Esophagus muscularis mucosa (tissue), 4 donors: ENCODE results near the gene CFAP221. TPM values are rescaled to one million over a fixed set of nuclear protein-coding genes. Genes with fewer than 3 reads are reported as not detected.

ENCODE experiments used
- DNase-seq: peaks from one replicate; pipeline ENCODE4 v3.0.0-alpha.2; 2017; ENCODE audit errors: extremely low spot score
- H3K27ac ChIP-seq, 4 donors: fragments of 200-600 bp; sonication (generic); replicated peaks in 1 of 4; 1 replicate in 3 of 4; 2 replicates in 1 of 4; pipeline ENCODE4 v1.5.1; 2016 to 2019; ENCODE audit warnings: mild to moderate bottlenecking in 1 of 4
- H3K27me3 ChIP-seq, 4 donors: fragments of 200-600 bp; sonication (generic); one replicate each; pipeline versions ENCODE4 v1.5.1 to v1.6.0; 2016 to 2019
- H3K36me3 ChIP-seq, 4 donors: fragments of 200-600 bp; sonication (generic); one replicate each; pipeline ENCODE4 v1.5.1; 2016 to 2019
- H3K4me1 ChIP-seq, 4 donors: fragments of 200-600 bp; sonication (generic); one replicate each; pipeline ENCODE4 v1.5.1; 2016 to 2019
- H3K4me3 ChIP-seq, 4 donors: fragments of 200-600 bp; sonication (generic); 1 replicate in 2 of 4; 2 replicates in 2 of 4; pipeline ENCODE4 v1.5.1; 2016 to 2019; ENCODE audit warnings: mild to moderate bottlenecking in 4 of 4, moderate library complexity in 1 of 4
- H3K9me3 ChIP-seq, 4 donors: fragments of 200-600 bp; sonication (generic); 1 replicate in 3 of 4; 2 replicates in 1 of 4; pipeline ENCODE4 v1.5.1; 2016 to 2019
- CTCF ChIP-seq, 3 experiments: fragments of 200-600 bp in 2 of 3; fragments of 450-650 bp in 1 of 3; sonication (generic) in 2 of 3; IDR thresholded peaks; one replicate each; pipeline ENCODE4 v1.5.1; 2017 to 2019; ENCODE audit warnings: antibody characterized with exemption in 3 of 3, mild to moderate bottlenecking in 2 of 3, moderate library complexity in 1 of 3
- EP300 ChIP-seq: sonication (generic); formaldehyde crosslinking; IDR thresholded peaks from one replicate; pipeline ENCODE4 v1.6.1; 2017; ENCODE audit warnings: antibody characterized with exemption
- POLR2A ChIP-seq: fragments of 450-650 bp; IDR thresholded peaks from one replicate; pipeline ENCODE4 v1.6.1; 2017; ENCODE audit warnings: antibody characterized with exemption, moderate library complexity, mild to moderate bottlenecking, low read depth
- POLR2AphosphoS5 ChIP-seq, 2 donors: sonication (generic); formaldehyde crosslinking; IDR thresholded peaks; one replicate each; pipeline ENCODE4 v1.6.1; 2017; ENCODE audit warnings: antibody characterized with exemption in 2 of 2
- WGBS: methylation state at CpG from one replicate; pipeline ENCODE4 v1.1.5; 2018; 5-methylcytosine and 5-hydroxymethylcytosine counted together
- intact Hi-C: fragments of 100-400 bp; cut with DNase I; formaldehyde crosslinking; loops from one replicate; pipeline ENCODE4 v1.15.1; 2023
- total RNA-seq, 4 donors: library from RNA; depleted of rRNA; stranded (reverse); fragments of >200 nt; gene quantifications; one replicate each; pipeline versions ENCODE4 v1.1.0 to v1.2.1, GENCODE V29; 2016

The CFAP221 gene
- total RNA-seq, 4 donors from 2014 or later = 0.17 to 0.97 (median 0.29) TPM

GRCh38 chr2:119684518-119684917 lies 140.3 kb downstream of the CFAP221 start:
- peak overlapping the region in 1 of 4 donors; percentile 35 for H3K27ac ChIP-seq
- no peaks in the 10 kb centered on the region for H3K27me3 ChIP-seq
- peaks cover 13 to 49% (median 30%) of the 10 kb centered on the region in 4 donors for H3K36me3 ChIP-seq
- intact Hi-C loops = no loop called here
- TF ChIP-seq CTCF (IDR thresholded peaks at IDR 0.05) (no peak), EP300 (no peak), POLR2AphosphoS5 (IDR thresholded peaks at IDR 0.05) (no peak), POLR2A (no peak)
- H3K4me1 ChIP-seq = peaks cover 7 to 30% (median 24%) of the 10 kb centered on the region in 4 donors
- 70% methylated on average over 2 of the region's 3 CpGs for WGBS
- no peak overlapping the region for H3K4me3 ChIP-seq
- H3K9me3 ChIP-seq = no peaks in the 10 kb centered on the region
- no peak for DNase-seq

- WGBS = 91% methylated on average over 10 of the region's 12 CpGs
- intact Hi-C loops = no loop called here
- Histone ChIP-seq H3K36me3 (peaks cover 13 to 43% (median 24%) of the 10 kb centered on the region in 4 donors), H3K27ac (no peak overlapping the region), H3K4me1 (peaks cover 0 to 10% (median 5%) of the 10 kb centered on the region in 4 donors), H3K4me3 (no peak overlapping the region), H3K9me3 (no peaks in the 10 kb centered on the region), H3K27me3 (no peaks in the 10 kb centered on the region)
- TF ChIP-seq POLR2AphosphoS5 (IDR thresholded peaks at IDR 0.05) (no peak), CTCF (IDR thresholded peaks at IDR 0.05) (no peak), POLR2A (no peak), EP300 (no peak)
- DNase-seq = no peak
Measured at GRCh38 chr2:119688616-119689015, 144.4 kb downstream of the CFAP221 start.

- TF ChIP-seq CTCF (IDR thresholded peaks at IDR 0.05) (no peak), EP300 (no peak), POLR2AphosphoS5 (IDR thresholded peaks at IDR 0.05) (no peak), POLR2A (no peak)
- intact Hi-C loops = no loop called here
- peaks cover 13 to 43% (median 24%) of the 10 kb centered on the region in 4 donors for H3K36me3 ChIP-seq
- 90% methylated on average over 4 of the region's 4 CpGs for WGBS
- DNase-seq = no peak
- H3K4me1 ChIP-seq = peaks cover 0 to 4% (median under 1%) of the 10 kb centered on the region in 4 donors
- no peak overlapping the region for H3K27ac ChIP-seq
- H3K4me3 ChIP-seq = no peak overlapping the region
- H3K9me3 ChIP-seq = no peaks in the 10 kb centered on the region
- no peaks in the 10 kb centered on the region for H3K27me3 ChIP-seq
Measured at GRCh38 chr2:119689218-119689617, 145.0 kb downstream of the CFAP221 start.

GRCh38 chr2:119691189-119691588 lies 146.9 kb downstream of the CFAP221 start:
- no peaks in the 10 kb centered on the region for H3K27me3 ChIP-seq
- no peak overlapping the region for H3K4me3 ChIP-seq
- intact Hi-C loops = no loop called here
- H3K4me1 ChIP-seq = peaks cover 0 to 13% (median 9%) of the 10 kb centered on the region in 4 donors
- no peak for DNase-seq
- no peak overlapping the region for H3K27ac ChIP-seq
- H3K36me3 ChIP-seq = peaks cover 13 to 38% (median 24%) of the 10 kb centered on the region in 4 donors
- no peak for TF ChIP-seq POLR2AphosphoS5 (IDR thresholded peaks at IDR 0.05)
- no peak for TF ChIP-seq CTCF (IDR thresholded peaks at IDR 0.05)
- TF ChIP-seq POLR2A = no peak
- no peak for TF ChIP-seq EP300
- WGBS = 68% methylated on average over 7 of the region's 7 CpGs
- H3K9me3 ChIP-seq = no peaks in the 10 kb centered on the region
